Activated CD4-positive, alpha-beta T cell treated with anti-CD3 and anti-CD28 coated beads, Interleukin-2, amount 50 U/mL, for 24 hours (primary cell): Measurements from ENCODE around the gene GCSAML.

Experiments
- DNase-seq, 2 donors: peaks; one replicate each; pipeline ENCODE4 v3.0.0-alpha.2; 2020; ENCODE audit warnings: low read depth in 1 of 2, low spot score in 1 of 2

The GCSAML gene

GRCh38 chr1:247574236-247574635 is 25.3 kb downstream of the GCSAML start:
- no peak for DNase-seq

- no peak for DNase-seq
Measured at GRCh38 chr1:247574664-247575063, 25.7 kb downstream of the GCSAML start.

GRCh38 chr1:247576514-247576913 is 27.6 kb downstream of the GCSAML start:
- no peak for DNase-seq

GRCh38 chr1:247578946-247579460 is 30.1 kb downstream of the GCSAML start:
- no peak for DNase-seq

GRCh38 chr1:247588060-247588459 is 39.1 kb downstream of the GCSAML start, which contains the start of gene OR2G2:
TSS of gene OR2G2 (plus strand) at chr1:247588360. CDS start at chr1:247588360, 0 bp downstream.
- no peak for DNase-seq

GRCh38 chr1:247605286-247605685 is 56.4 kb downstream of the GCSAML start, which contains the start of gene OR2G3:
TSS of gene OR2G3 (plus strand) at chr1:247605586. CDS start at chr1:247605586, 0 bp downstream.
- no peak for DNase-seq

GRCh38 chr1:247613405-247613804 is 64.5 kb downstream of the GCSAML start:
- no peak for DNase-seq

- no peak for DNase-seq
Measured at GRCh38 chr1:247614625-247615024, 65.7 kb downstream of the GCSAML start.
